HG02623 (cell line): ENCODE measurements around the gene ACAA1.
"Not testable (repeated sequence)": the region's sequence is repeated elsewhere in the genome, so short reads cannot be mapped to it uniquely, and the experiment has no call there.

Experiments used
- ATAC-seq: cut with Tn5 transposase; IDR thresholded peaks from one replicate; pipeline ENCODE4 v1.9.1; 2021; ENCODE audit warnings: moderate library complexity; ENCODE audit not compliant: unreplicated experiment

Gene ACAA1

GRCh38 chr3:38136777-38137614 lies at the start of gene ACAA1:
Gene ACAA1, minus strand, starts transcription at chr3:38137127. Its CDS starts 92 bp downstream, at chr3:38137035.
- peak; percentile 90 for ATAC-seq

- ATAC-seq: no peak
Observed at GRCh38 chr3:38177181-38177580, 40.3 kb upstream of the ACAA1 start.

GRCh38 chr3:38173834-38174418 lies 37.0 kb upstream of the ACAA1 start:
- ATAC-seq: peak; percentile 38

- no peak for ATAC-seq
Observed at GRCh38 chr3:38171622-38172021, 34.7 kb upstream of the ACAA1 start.

- ATAC-seq: no peak
Observed at GRCh38 chr3:38170722-38171121, 33.8 kb upstream of the ACAA1 start.

GRCh38 chr3:38169027-38169317 lies 32.0 kb upstream of the ACAA1 start:
- ATAC-seq: no peak

GRCh38 chr3:38168151-38169026 lies 31.5 kb upstream of the ACAA1 start:
- no peak for ATAC-seq

GRCh38 chr3:38167591-38167990 lies 30.7 kb upstream of the ACAA1 start:
- no peak for ATAC-seq

- ATAC-seq: peak; percentile 0
Observed at GRCh38 chr3:38165722-38166387, 28.9 kb upstream of the ACAA1 start.

GRCh38 chr3:38164952-38165721 lies 28.2 kb upstream of the ACAA1 start, which contains the start of gene OXSR1:
Gene OXSR1, plus strand, starts transcription at chr3:38165537. Its CDS starts 340 bp downstream, at chr3:38165877.
- ATAC-seq: peak; percentile 89

GRCh38 chr3:38164643-38164951 lies 27.7 kb upstream of the ACAA1 start:
- no peak for ATAC-seq

- no peak for ATAC-seq
Observed at GRCh38 chr3:38163841-38164642, 27.1 kb upstream of the ACAA1 start.

GRCh38 chr3:38163117-38163840 lies 26.4 kb upstream of the ACAA1 start:
- no peak for ATAC-seq

- not testable (repeated sequence) for ATAC-seq
Observed at GRCh38 chr3:38160704-38161103, 23.8 kb upstream of the ACAA1 start.

- ATAC-seq: no peak
Observed at GRCh38 chr3:38158472-38158871, 21.5 kb upstream of the ACAA1 start.

- ATAC-seq: no peak
Observed at GRCh38 chr3:38157595-38157994, 20.7 kb upstream of the ACAA1 start.

GRCh38 chr3:38157117-38157516 lies 20.2 kb upstream of the ACAA1 start:
- no peak for ATAC-seq

GRCh38 chr3:38155825-38156224 lies 18.9 kb upstream of the ACAA1 start:
- ATAC-seq: no peak
